ENCODE measurements around the gene CPA5.

DNA sequence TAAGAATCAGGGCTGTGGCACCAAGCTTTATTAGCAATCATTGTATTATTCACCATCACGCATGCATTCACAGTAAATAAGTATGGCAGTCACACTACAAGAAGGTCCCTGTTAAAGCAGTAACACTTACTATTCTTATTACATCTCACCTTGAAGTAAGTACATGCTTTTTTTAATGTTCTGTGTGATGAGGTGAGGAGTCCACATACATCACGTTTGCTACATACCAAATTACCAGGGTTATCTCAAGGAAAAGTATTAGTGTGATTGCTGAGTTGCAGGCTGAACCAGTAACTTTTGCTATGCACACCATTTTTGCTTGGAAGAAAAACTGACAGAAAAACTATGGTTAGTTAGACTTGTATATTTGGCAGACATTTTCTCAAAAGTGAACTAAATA lies 60.4 kb downstream of the CPA5 start:
- TF ChIP-seq, protein P1, sequence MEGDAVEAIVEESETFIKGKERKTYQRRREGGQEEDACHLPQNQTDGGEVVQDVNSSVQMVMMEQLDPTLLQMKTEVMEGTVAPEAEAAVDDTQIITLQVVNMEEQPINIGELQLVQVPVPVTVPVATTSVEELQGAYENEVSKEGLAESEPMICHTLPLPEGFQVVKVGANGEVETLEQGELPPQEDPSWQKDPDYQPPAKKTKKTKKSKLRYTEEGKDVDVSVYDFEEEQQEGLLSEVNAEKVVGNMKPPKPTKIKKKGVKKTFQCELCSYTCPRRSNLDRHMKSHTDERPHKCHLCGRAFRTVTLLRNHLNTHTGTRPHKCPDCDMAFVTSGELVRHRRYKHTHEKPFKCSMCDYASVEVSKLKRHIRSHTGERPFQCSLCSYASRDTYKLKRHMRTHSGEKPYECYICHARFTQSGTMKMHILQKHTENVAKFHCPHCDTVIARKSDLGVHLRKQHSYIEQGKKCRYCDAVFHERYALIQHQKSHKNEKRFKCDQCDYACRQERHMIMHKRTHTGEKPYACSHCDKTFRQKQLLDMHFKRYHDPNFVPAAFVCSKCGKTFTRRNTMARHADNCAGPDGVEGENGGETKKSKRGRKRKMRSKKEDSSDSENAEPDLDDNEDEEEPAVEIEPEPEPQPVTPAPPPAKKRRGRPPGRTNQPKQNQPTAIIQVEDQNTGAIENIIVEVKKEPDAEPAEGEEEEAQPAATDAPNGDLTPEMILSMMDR (IDR thresholded peaks at IDR 0.05; ENCODE audit: borderline replicate concordance, extremely low read depth, low read length, poor library complexity, severe bottlenecking) = no peak
- no peak for TF ChIP-seq EZH2 (IDR thresholded peaks at IDR 0.05; ENCODE audit: borderline replicate concordance, low read depth, low read length, severe bottlenecking)
